GF-D8 (cell line): Measurements from ENCODE around the gene TGFBI.

Experiments used
- DNase-seq: peaks from one replicate; lab custom pipeline; 2025; lab: John Stamatoyannopoulos, UW

The TGFBI gene

DNA sequence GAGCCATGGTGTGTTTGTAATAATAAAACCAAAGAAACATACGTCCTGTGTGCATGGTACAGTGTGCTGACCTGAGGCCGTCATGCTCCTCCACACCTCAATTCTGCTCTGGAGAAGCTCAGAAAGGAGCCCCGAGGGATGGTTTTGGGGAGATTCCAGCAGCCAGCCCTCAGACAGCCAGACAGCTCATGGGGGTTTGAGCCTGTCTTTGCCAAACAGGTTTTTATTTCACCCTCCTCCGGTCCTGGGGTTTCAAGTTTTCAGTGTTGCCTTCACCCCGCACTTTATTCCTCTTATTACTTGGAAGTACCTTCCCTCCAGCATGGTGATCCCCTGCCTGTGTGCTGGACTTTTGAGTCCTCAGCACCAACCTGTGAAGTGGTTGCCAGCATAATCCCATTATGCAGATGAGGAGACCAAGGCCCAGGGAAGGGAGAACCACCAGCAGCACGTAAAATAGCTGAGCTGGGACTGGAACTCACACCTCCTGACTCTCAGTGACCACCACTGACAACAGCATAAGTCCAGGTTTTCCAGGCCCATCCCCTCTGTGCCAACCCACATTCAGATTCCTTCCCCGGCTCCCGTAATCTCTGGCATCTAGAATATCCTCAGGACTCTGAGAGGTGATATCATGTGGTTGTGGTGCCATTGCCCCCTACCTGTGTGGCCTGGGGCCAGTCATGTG lies 35.1 kb downstream of the TGFBI start:
- no peak for DNase-seq

GRCh38 chr5:136064510-136064909 lies 35.7 kb downstream of the TGFBI start:
- DNase-seq = no peak

DNA sequence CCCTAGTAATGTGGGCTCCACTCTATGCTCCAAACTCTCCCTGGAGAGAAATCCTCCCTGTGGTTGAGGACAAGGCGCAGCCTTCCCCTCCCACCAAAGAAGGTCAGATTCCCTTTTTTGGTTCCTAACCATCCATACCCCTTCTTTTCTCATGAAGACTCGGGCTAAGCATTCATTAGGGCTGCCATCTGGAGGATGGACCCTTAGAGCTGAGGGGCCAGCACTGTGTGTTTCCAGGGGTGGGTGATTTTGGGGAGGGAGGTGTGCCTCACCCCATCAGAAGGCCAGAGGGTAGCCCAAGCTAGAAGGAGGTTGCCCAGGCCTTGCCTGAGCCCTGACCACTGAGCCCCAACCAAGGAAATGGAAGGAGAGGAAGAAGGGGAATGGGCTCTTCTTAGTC lies 36.8 kb downstream of the TGFBI start:
- DNase-seq = no peak

DNA sequence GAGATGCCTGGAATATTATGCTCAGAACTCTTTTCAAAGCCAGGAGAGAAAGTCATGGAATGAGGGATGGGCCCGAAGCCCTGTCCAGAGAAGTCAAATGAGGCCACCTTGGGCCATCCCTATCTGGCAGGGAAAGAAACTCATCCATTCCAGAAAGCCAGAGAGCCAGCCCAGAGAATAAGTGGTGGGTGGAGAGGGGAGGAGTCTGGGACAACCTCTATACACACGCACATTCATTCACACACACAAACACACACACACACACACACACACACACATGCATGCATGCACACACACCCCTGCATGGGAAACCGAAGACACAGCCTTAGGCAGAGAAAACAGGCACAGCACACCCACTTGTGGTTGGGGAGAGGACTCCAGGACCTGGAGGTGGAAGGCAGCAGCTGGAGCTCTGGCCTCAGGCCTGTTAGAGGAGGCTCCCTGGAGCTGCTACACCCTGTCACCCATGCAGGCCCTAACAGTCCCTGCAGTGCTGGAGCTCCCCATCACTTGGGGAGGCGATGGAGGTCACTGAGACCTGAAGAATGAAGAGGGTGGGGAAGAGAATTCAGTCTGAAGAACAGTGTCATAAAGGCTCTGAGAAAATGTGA lies 38.0 kb downstream of the TGFBI start:
- DNase-seq = no peak

DNA sequence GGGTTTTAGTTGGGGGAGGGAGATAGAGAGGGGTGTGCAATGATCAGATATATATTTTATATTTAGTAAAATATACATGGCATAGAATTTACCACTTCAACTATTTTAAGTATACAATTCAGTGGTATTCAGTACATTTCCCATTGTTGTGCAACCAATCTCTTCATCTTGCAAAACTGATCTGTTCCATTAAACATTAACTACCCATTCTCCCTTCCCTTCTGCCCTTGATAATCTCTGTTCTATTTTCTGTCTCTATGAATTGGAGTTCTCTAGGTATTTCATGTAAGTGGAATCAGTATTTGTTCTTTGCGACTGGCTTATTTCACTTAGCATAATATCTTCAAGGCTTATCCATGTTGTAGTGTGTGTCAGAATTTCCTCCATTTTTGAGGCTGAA lies 38.6 kb downstream of the TGFBI start:
- no peak for DNase-seq

DNA sequence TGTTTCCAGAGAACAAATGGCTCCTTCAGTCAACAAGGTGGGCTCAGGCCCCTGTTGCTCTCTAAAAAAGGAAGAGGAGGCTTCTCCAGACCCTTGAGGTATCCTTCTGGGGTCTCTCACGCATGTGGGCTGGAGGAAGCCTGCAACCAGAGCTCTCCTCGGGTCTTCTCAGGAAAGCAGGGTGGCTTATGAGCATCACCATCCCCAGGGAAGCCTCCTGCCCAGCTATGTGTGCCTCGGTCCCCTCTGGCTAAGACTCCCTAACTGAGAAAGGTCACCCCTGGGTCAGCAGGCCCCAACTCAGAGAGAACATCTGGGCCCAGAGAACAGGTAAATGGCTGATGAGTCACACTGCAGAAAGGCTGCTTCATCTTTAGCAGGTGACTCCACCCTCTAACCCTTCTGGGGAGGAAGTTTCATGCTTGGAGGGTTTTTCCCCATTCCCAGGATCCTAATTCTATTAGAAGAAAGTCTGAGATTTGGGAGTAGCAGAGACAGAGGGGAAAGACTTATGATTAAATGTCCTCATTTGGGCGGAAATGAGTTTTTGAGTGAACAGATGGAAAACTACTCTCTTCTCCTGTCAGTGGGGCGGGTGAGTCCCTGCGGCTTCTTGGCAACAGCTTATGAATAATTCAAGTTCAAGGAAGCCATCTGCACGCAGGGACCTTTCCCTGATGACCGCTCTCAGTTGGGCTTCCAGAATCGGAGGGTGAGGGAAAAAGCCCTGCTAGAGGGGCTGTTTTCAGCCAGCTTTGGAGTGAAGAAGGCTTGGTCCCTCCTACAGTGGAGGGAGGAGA lies 41.9 kb downstream of the TGFBI start:
- no peak for DNase-seq

GRCh38 chr5:136073714-136074529 lies 45.1 kb downstream of the TGFBI start:
- DNase-seq = no peak

- DNase-seq = no peak
Observed at GRCh38 chr5:136075466-136075891, 46.7 kb downstream of the TGFBI start.

DNA sequence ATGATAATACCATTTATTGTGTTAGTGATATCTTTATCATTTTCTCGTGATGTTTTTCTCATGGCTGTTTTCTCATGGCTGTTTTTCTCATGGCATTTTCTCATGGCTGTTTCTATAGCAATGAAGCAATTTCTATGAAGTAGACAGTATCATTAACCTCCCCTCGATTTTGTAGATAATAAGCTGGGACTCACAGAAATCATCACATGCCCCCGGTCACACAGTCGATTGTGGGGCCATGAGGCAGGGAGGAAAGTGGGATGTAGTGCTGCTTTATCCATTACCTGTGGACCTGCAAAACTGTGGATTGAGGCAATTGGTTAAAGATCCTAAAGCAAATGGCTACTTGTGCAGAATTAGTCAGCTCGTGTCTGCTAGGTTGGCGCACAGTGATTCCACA lies 47.3 kb downstream of the TGFBI start:
- DNase-seq = no peak

DNA sequence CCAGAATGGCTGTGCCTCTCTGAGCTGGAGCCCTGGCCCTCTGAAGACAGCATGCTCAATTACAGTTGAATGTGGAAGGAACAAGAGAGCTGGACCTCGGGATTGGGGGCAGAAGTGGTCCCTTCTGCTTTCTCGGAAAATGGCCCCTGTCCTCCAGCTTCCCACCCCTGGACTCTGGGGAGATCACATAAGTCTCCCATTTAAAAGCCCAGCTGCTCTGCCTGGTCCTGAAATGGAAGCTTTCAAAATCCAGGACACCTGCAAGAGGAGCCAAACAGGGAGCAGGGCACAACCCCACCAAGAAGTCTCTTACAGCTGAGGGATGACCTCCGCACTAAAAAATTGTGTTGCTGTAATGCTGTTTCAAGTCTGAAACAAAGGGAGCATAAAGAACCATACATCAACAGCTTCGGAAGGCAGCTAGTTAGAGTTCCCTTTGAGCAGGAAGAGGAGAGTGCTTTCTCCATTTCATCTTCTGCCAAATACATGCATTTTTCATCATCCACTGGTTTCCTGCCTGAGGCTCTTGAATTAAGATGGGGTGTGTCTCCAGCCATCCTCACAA lies 48.2 kb downstream of the TGFBI start:
- DNase-seq = no peak

GRCh38 chr5:136079195-136079985 lies 50.6 kb downstream of the TGFBI start:
- no peak for DNase-seq

- no peak for DNase-seq
Observed at GRCh38 chr5:136080113-136080482, 51.3 kb downstream of the TGFBI start.

DNA sequence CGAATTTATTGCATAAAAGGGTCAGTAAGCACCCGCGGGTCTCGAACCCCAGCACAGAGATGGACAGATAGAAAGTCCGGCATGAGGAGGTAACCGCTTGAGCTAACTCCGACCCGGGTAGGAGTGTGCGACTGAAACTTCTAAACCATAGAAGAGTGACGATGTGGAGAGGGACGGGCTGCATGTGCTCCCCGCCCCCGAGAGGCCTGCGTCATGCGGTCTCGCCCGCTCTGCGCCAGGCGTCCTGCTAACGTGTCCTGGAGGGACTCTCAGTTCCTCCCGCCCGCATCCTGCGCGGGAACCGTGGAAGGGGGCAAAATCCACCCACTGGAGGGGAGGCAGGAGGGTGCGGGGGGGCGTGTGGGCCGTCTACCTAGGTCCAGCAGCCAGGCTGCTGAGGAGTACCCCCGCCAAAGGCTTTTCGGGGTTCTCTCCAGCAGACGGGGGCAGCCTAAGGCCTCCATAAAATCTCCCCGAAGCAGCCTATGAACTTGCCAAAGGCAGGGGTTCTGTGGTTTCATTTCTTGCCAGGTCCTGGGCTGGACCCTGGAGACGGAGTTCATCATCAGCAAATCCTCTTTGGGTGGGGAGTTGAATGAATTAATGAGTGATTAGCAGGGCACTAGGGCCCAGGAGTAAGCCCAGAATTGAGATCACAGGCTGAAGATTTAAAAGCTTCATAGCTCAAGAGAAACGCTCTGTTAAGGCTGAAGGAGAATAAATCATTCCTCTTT lies 51.9 kb downstream of the TGFBI start:
- no peak for DNase-seq

DNA sequence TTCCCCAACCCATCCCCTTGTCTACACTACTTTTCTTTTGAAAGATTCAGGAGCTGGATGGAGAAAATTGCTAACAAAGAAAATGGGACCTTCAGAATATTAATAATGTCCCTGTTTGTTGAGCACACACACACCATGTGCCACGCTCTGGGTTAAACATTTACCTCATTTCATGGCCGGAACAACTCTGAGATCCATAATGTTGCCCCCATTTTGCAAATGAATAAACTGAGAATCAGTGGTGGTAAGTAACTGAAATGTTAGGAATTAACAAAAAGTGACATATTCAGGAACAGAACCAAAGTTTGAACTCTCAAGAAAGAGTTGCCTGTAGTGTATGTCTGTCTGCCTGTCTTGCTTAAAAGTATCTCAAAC lies 52.4 kb downstream of the TGFBI start:
- DNase-seq = no peak

- DNase-seq = no peak
Observed at GRCh38 chr5:136082390-136083193, 53.8 kb downstream of the TGFBI start.

- DNase-seq = no peak
Observed at GRCh38 chr5:136084698-136085097, 55.9 kb downstream of the TGFBI start.

DNA sequence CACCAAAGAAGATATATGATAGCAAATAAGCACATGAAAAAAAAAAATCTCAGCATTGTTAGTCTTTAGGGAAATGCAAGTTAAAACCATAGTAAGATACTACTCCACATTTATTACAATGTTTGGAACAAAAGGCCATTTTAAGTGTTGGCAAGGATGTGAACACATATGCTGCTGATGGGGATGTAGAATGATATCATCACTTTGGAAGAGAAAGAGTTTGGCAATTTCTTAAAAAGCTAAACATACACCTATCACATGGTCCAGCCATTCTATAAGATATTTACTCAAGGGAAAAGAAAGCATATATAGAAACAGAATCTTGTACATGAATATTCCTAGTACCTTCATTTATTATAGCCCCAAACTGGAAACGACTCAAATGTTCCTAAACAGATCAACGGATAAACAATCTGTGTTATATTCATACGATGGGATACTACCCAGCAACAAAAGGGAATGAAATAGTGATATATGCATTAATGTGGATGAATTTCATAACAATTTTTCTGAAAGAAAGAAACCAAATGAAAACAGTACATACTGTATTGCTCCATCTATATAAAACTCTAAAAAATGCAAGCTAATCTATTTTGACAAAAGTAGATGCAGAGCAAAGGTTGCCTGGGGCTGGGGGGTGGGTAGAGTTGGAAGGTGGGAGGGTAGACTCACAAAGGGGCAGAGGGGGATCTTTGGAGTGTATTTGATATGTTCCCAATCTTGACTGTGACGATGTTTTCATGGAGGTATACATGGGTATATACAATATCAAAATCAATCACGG lies 58.2 kb downstream of the TGFBI start:
- no peak for DNase-seq

GRCh38 chr5:136087961-136088871 lies 59.4 kb downstream of the TGFBI start:
- DNase-seq = no peak
